Measurements from ENCODE around the gene AFF3.

The AFF3 gene

DNA sequence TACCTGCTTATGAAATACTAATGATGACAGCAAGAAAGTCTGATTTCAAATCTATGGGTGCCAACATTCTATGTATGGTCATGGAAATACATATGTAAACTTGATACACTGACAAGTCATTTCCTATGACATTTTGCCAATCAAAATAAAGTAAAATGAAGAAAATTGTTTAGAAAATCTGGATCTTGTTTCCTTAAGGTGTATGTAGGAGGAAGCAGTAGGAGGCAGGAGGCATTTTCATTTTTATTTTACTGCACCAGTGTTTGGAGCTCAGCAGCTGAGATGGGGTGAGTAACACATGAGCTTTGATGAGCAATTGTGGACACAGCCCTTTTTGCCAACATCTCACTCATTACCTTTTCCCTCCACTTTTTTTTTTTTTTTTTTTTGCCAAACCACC lies 167.0 kb downstream of the AFF3 start:
- Histone ChIP-seq H3K79me2 (ENCODE audit: control insufficient read depth, insufficient read depth, low read length, poor library complexity) (no peaks in the 10 kb centered on the region), H3K36me3 (ENCODE audit: control insufficient read depth in 1 of 2, insufficient read depth in 2 of 2, low read length in 2 of 2) (no peaks in the 10 kb centered on the region), H3K18ac (ENCODE audit: low read length) (no peak overlapping the region), H2BK5ac (ENCODE audit: low read depth, low read length, poor library complexity) (no peak overlapping the region), H4K8ac (ENCODE audit: low read depth, low read length) (no peak overlapping the region), H3K23ac (ENCODE audit: low read length) (no peak overlapping the region), H3K27me3 (ENCODE audit: insufficient read depth, low read length) (no peaks in the 10 kb centered on the region), H3K9me3 (ENCODE audit: insufficient read depth, low read depth, low read length) (no peaks in the 10 kb centered on the region), H3K4me2 (ENCODE audit: low read length) (no peak overlapping the region), H2BK12ac (ENCODE audit: low read length) (no peak overlapping the region), H3K79me1 (ENCODE audit: low read length) (no peaks in the 10 kb centered on the region), H2AK5ac (ENCODE audit: low read length) (no peak overlapping the region), H4K12ac (ENCODE audit: low read depth, low read length) (no peak overlapping the region), H3K9ac (ENCODE audit: low read length) (no peak overlapping the region), H3K4ac (ENCODE audit: low read depth, low read length) (no peak overlapping the region), H3K27ac (ENCODE audit: low read depth, low read length) (no peak overlapping the region), H2BK120ac (ENCODE audit: insufficient read depth, low read length, poor library complexity) (no peak overlapping the region), H3K4me1 (ENCODE audit: control insufficient read depth in 1 of 2, insufficient read depth in 2 of 2, low read length in 2 of 2) (peaks cover 4% of the 10 kb centered on the region in 2 experiments), H4K91ac (ENCODE audit: low read depth, low read length) (no peak overlapping the region), H3K4me3 (ENCODE audit: low read depth, low read length) (no peak overlapping the region), H2AFZ (ENCODE audit: insufficient read depth, low read length, poor library complexity) (no peak overlapping the region), H3K14ac (ENCODE audit: low read length) (no peak overlapping the region)
- DNase-seq: no peak

DNA sequence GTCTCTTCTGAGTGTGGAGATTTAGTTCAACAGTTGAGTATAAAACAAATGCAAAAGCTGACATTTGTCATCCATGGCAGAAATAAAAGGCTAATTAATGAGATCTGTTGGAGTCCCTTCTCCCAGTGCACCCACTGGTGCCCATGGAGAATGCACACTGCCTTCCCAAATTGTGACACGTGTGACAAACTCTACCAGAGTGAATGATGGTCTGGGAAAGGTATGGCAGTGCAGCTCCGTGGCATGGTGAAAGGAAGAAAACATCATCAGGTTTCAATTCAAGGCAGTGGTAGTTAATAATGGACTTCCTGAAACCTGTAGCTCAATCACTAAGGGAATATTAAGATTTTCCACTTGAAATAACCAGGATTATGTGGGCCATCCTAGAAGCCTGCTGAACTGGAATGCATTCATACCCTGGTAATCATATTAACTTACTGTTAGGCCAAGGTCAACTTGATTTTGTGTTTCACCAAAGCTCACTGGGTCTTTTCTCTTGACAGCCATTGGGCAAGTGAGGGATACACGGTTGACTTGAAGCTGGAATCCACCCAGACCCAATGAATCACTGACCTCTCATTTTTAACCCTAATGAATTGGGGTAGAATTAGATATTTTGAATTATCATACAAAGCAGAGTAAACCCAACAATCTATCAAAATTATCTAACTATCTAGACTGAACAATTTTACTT lies 167.6 kb downstream of the AFF3 start:
- Histone ChIP-seq H3K36me3 (ENCODE audit: control insufficient read depth in 1 of 2, insufficient read depth in 2 of 2, low read length in 2 of 2) (no peaks in the 10 kb centered on the region), H3K4me3 (ENCODE audit: low read depth, low read length) (no peak overlapping the region), H3K14ac (ENCODE audit: low read length) (no peak overlapping the region), H4K8ac (ENCODE audit: low read depth, low read length) (no peak overlapping the region), H3K79me1 (ENCODE audit: low read length) (no peaks in the 10 kb centered on the region), H3K4ac (ENCODE audit: low read depth, low read length) (no peak overlapping the region), H3K9ac (ENCODE audit: low read length) (no peak overlapping the region), H3K23ac (ENCODE audit: low read length) (no peak overlapping the region), H2BK5ac (ENCODE audit: low read depth, low read length, poor library complexity) (no peak overlapping the region), H2AK5ac (ENCODE audit: low read length) (no peak overlapping the region), H3K9me3 (ENCODE audit: insufficient read depth, low read depth, low read length) (no peaks in the 10 kb centered on the region), H3K18ac (ENCODE audit: low read length) (no peak overlapping the region), H3K27ac (ENCODE audit: low read depth, low read length) (no peak overlapping the region), H4K91ac (ENCODE audit: low read depth, low read length) (no peak overlapping the region), H3K27me3 (ENCODE audit: insufficient read depth, low read length) (no peaks in the 10 kb centered on the region), H2AFZ (ENCODE audit: insufficient read depth, low read length, poor library complexity) (no peak overlapping the region), H2BK12ac (ENCODE audit: low read length) (no peak overlapping the region), H3K4me2 (ENCODE audit: low read length) (no peak overlapping the region), H3K79me2 (ENCODE audit: control insufficient read depth, insufficient read depth, low read length, poor library complexity) (no peaks in the 10 kb centered on the region), H2BK120ac (ENCODE audit: insufficient read depth, low read length, poor library complexity) (no peak overlapping the region), H4K12ac (ENCODE audit: low read depth, low read length) (no peak overlapping the region), H3K4me1 (ENCODE audit: control insufficient read depth in 1 of 2, insufficient read depth in 2 of 2, low read length in 2 of 2) (peaks cover 4% of the 10 kb centered on the region in 2 experiments)
- no peak for DNase-seq
- no CpG with 5 or more reads among the region's 3 CpGs for WGBS (ENCODE audit: extremely low coverage, insufficient coverage, insufficient read length)

DNA sequence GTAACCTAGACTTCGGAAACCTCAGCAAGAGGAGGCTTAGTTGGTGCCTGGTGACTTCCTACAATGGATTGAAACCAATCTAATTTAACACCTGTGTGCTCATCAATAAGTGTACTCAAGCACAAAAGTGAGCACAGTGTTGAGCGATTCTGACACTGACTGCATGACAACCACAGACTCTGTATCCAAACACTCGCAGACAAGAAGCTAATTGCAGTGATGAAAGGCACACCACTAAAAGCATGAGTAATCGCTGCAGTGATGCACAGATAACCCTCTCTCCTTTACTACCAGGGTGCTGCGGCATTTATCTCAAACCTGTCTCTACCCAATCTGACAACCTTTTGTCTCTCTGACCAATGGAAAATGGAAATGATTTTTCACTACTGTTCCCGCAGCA lies 168.1 kb downstream of the AFF3 start:
- Histone ChIP-seq H3K36me3 (ENCODE audit: control insufficient read depth in 1 of 2, insufficient read depth in 2 of 2, low read length in 2 of 2) (no peaks in the 10 kb centered on the region), H2BK12ac (ENCODE audit: low read length) (no peak overlapping the region), H3K23ac (ENCODE audit: low read length) (no peak overlapping the region), H3K4me3 (ENCODE audit: low read depth, low read length) (no peak overlapping the region), H2BK5ac (ENCODE audit: low read depth, low read length, poor library complexity) (no peak overlapping the region), H3K14ac (ENCODE audit: low read length) (no peak overlapping the region), H2AFZ (ENCODE audit: insufficient read depth, low read length, poor library complexity) (no peak overlapping the region), H4K12ac (ENCODE audit: low read depth, low read length) (no peak overlapping the region), H3K27ac (ENCODE audit: low read depth, low read length) (no peak overlapping the region), H3K18ac (ENCODE audit: low read length) (no peak overlapping the region), H3K9me3 (ENCODE audit: insufficient read depth, low read depth, low read length) (no peaks in the 10 kb centered on the region), H3K9ac (ENCODE audit: low read length) (no peak overlapping the region), H3K27me3 (ENCODE audit: insufficient read depth, low read length) (no peaks in the 10 kb centered on the region), H4K91ac (ENCODE audit: low read depth, low read length) (no peak overlapping the region), H2BK120ac (ENCODE audit: insufficient read depth, low read length, poor library complexity) (no peak overlapping the region), H4K8ac (ENCODE audit: low read depth, low read length) (no peak overlapping the region), H2AK5ac (ENCODE audit: low read length) (no peak overlapping the region), H3K4ac (ENCODE audit: low read depth, low read length) (no peak overlapping the region), H3K79me1 (ENCODE audit: low read length) (no peaks in the 10 kb centered on the region), H3K4me1 (ENCODE audit: control insufficient read depth in 1 of 2, insufficient read depth in 2 of 2, low read length in 2 of 2) (peaks cover 4% of the 10 kb centered on the region in 2 experiments), H3K79me2 (ENCODE audit: control insufficient read depth, insufficient read depth, low read length, poor library complexity) (no peaks in the 10 kb centered on the region), H3K4me2 (ENCODE audit: low read length) (no peak overlapping the region)
- no CpG with 5 or more reads among the region's 6 CpGs for WGBS (ENCODE audit: extremely low coverage, insufficient coverage, insufficient read length)
- DNase-seq: peak; percentile 33 to 60

GRCh38 chr2:99971326-99971900 lies 171.0 kb downstream of the AFF3 start:
- Histone ChIP-seq H4K12ac (ENCODE audit: low read depth, low read length) (no peak overlapping the region), H3K9me3 (ENCODE audit: insufficient read depth, low read depth, low read length) (no peaks in the 10 kb centered on the region)

More at GRCh38 chr2:99971326-99971900, 171.0 kb downstream of the AFF3 start:
- Histone ChIP-seq H4K8ac (ENCODE audit: low read depth, low read length) (no peak overlapping the region), H3K14ac (ENCODE audit: low read length) (no peak overlapping the region), H3K27me3 (ENCODE audit: insufficient read depth, low read length) (no peaks in the 10 kb centered on the region), H3K4me1 (ENCODE audit: control insufficient read depth in 1 of 2, insufficient read depth in 2 of 2, low read length in 2 of 2) (peaks cover 4% of the 10 kb centered on the region in 2 experiments), H3K9ac (ENCODE audit: low read length) (no peak overlapping the region), H2BK120ac (ENCODE audit: insufficient read depth, low read length, poor library complexity) (no peak overlapping the region), H3K79me2 (ENCODE audit: control insufficient read depth, insufficient read depth, low read length, poor library complexity) (no peaks in the 10 kb centered on the region), H2BK12ac (ENCODE audit: low read length) (no peak overlapping the region), H3K23ac (ENCODE audit: low read length) (no peak overlapping the region), H2AFZ (ENCODE audit: insufficient read depth, low read length, poor library complexity) (no peak overlapping the region), H3K18ac (ENCODE audit: low read length) (no peak overlapping the region), H4K91ac (ENCODE audit: low read depth, low read length) (no peak overlapping the region), H3K4ac (ENCODE audit: low read depth, low read length) (no peak overlapping the region), H2BK5ac (ENCODE audit: low read depth, low read length, poor library complexity) (no peak overlapping the region), H3K4me2 (ENCODE audit: low read length) (no peak overlapping the region), H3K4me3 (ENCODE audit: low read depth, low read length) (no peak overlapping the region), H3K79me1 (ENCODE audit: low read length) (no peaks in the 10 kb centered on the region), H2AK5ac (ENCODE audit: low read length) (no peak overlapping the region), H3K36me3 (ENCODE audit: control insufficient read depth in 1 of 2, insufficient read depth in 2 of 2, low read length in 2 of 2) (no peaks in the 10 kb centered on the region), H3K27ac (ENCODE audit: low read depth, low read length) (no peak overlapping the region)
- no peak for DNase-seq
- no CpG with 5 or more reads among the region's 3 CpGs for WGBS (ENCODE audit: extremely low coverage, insufficient coverage, insufficient read length)
